OCI-LY1 (cell line): ENCODE data around the gene CARD14.

ENCODE experiments used
- H2AFZ ChIP-seq: fragments of 200-600 bp; sonication (generic), shearing (Covaris generic); 2 replicates; pipeline ENCODE4 v1.6.0; 2014; ENCODE audit warnings: antibody characterized with exemption, mild to moderate bottlenecking, low read length
- H3F3A ChIP-seq: fragments of 200-600 bp; sonication (generic), shearing (Covaris generic); 2 replicates; pipeline ENCODE4 v1.6.0; 2014; ENCODE audit warnings: mild to moderate bottlenecking, antibody characterized with exemption, low read length, moderate library complexity; ENCODE audit not compliant: insufficient read depth
- H3K27ac ChIP-seq: fragments of 200-600 bp; sonication (generic); 2 replicates; pipeline ENCODE4 v1.5.1; 2014; ENCODE audit warnings: low read length, mixed run types, mild to moderate bottlenecking, low read depth; ENCODE audit not compliant: poor library complexity, severe bottlenecking
- H3K27me3 ChIP-seq: fragments of 200-600 bp; sonication (generic); 2 replicates; pipeline ENCODE4 v1.6.0; 2014; ENCODE audit warnings: antibody characterized with exemption, mild to moderate bottlenecking, low read length, moderate library complexity; ENCODE audit not compliant: insufficient read depth
- H3K36me3 ChIP-seq: fragments of 200-600 bp; sonication (generic); 2 replicates; pipeline ENCODE4 v1.6.1; 2014; ENCODE audit warnings: mild to moderate bottlenecking, antibody characterized with exemption, low read length, moderate library complexity, mixed read lengths; ENCODE audit not compliant: insufficient read depth
- H3K4me1 ChIP-seq: fragments of 200-600 bp; sonication (generic); 2 replicates; pipeline ENCODE4 v1.5.1; 2014; ENCODE audit warnings: mild to moderate bottlenecking, low read length, moderate library complexity; ENCODE audit not compliant: insufficient read depth, severe bottlenecking
- H3K4me2 ChIP-seq: fragments of 200-600 bp; sonication (generic), shearing (Covaris generic); 2 replicates; pipeline ENCODE4 v1.6.1; 2014; ENCODE audit warnings: low read length
- H3K4me3 ChIP-seq: fragments of 200-600 bp; sonication (generic); 2 replicates; pipeline ENCODE4 v1.5.1; 2014; ENCODE audit warnings: low read length, low read depth, mild to moderate bottlenecking, mixed read lengths; ENCODE audit not compliant: poor library complexity, severe bottlenecking
- H3K79me2 ChIP-seq: fragments of 200-600 bp; shearing (Covaris generic); 2 replicates; pipeline ENCODE4 v1.6.1; 2016; ENCODE audit warnings: mixed run types, low read length, mixed read lengths; ENCODE audit not compliant: insufficient read depth
- H3K9ac ChIP-seq: fragments of 200-600 bp; sonication (generic), shearing (Covaris generic); 2 replicates; pipeline ENCODE4 v1.6.1; 2014; ENCODE audit warnings: mild to moderate bottlenecking, low read length, mixed read lengths
- H3K9me2 ChIP-seq: fragments of 200-600 bp; sonication (generic), shearing (Covaris generic); 2 replicates; pipeline ENCODE4 v1.6.1; 2014; ENCODE audit warnings: low read depth, mild to moderate bottlenecking, low read length, mixed read lengths
- H3K9me3 ChIP-seq: fragments of 200-600 bp; shearing (Covaris generic); 2 replicates; pipeline ENCODE4 v1.6.1; 2014; ENCODE audit warnings: low read length, mixed read lengths
- H4K20me1 ChIP-seq: fragments of 200-600 bp; sonication (generic), shearing (Covaris generic); 2 replicates; pipeline ENCODE4 v1.6.0; 2016; ENCODE audit warnings: mild to moderate bottlenecking, low read length; ENCODE audit not compliant: insufficient read depth
- EZH2 ChIP-seq: fragments of 200-600 bp; sonication (generic), shearing (Covaris generic); IDR thresholded peaks from 2 replicates; pipeline ENCODE4 v1.8.0; 2017; ENCODE audit warnings: borderline replicate concordance, mixed run types, mild to moderate bottlenecking, antibody characterized with exemption, low read length, moderate library complexity, mixed read lengths
- TF ChIP-seq, protein P1 (sequence below): fragments of 200-600 bp; sonication (generic), shearing (Covaris generic); IDR thresholded peaks from 2 replicates; pipeline ENCODE4 v1.5.1; 2017; ENCODE audit warnings: mild to moderate bottlenecking, antibody characterized with exemption, low read length, moderate library complexity, mixed read lengths

Gene CARD14

DNA sequence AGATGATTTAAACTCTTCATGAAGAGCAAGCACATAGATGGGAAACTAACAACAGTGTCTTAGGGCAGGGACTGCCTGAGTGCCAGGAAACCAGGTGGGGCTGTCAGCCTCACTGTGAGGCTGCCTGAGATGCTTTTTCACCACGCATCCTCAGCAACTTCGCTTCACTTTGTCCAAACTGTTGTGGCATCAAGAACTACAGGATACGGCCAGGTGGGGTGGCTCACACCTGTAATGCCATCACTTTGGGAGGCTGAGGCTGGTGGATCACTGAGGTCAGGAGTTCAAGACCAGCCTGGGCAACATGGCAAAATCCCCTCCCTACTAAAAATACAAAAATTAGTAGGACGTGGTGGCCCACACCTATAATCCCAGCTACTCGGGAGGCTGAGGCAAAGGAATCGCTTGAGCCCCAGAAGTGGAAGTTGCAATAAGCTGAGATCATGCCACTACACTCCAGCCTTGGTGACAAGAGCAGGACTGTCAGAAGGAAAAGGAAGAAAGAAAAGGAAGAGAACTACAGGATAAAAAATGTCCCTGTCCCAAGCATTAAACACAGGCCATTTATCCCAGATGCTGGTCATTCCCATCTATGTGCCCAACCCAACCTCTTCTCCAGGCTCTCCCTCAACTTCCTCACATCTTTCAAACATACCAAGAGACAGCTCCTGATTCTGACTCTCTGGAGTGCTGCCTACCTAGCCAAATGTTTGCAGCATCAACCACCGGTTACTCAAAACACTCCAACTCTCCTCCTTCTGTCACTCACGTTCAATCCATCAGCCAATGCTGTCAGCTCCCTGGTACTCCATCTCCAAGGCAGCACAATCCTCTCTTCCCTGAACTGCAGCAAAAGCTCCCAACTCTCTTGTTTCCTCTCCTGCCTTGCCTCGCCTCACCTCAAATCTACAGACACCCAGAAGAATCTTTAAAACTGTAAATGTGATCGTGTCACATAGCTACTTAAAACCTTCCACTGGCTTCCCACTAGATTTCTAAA is 24.5 kb upstream of the CARD14 start:
- H3K27me3 ChIP-seq = no peaks in the 10 kb centered on the region
- peaks cover 29% of the 10 kb centered on the region for H3K4me1 ChIP-seq
- peak overlapping the region; percentile 98 for H3K4me2 ChIP-seq
- H4K20me1 ChIP-seq = no peaks in the 10 kb centered on the region
- H3K27ac ChIP-seq = peak overlapping the region; percentile 15
- H3K4me3 ChIP-seq = peak overlapping the region; percentile 92
- peaks cover 27% of the 10 kb centered on the region for H3K79me2 ChIP-seq
- no peak overlapping the region for H2AFZ ChIP-seq
- peaks cover 52% of the 10 kb centered on the region for H3K36me3 ChIP-seq
- TF ChIP-seq, protein P1, sequence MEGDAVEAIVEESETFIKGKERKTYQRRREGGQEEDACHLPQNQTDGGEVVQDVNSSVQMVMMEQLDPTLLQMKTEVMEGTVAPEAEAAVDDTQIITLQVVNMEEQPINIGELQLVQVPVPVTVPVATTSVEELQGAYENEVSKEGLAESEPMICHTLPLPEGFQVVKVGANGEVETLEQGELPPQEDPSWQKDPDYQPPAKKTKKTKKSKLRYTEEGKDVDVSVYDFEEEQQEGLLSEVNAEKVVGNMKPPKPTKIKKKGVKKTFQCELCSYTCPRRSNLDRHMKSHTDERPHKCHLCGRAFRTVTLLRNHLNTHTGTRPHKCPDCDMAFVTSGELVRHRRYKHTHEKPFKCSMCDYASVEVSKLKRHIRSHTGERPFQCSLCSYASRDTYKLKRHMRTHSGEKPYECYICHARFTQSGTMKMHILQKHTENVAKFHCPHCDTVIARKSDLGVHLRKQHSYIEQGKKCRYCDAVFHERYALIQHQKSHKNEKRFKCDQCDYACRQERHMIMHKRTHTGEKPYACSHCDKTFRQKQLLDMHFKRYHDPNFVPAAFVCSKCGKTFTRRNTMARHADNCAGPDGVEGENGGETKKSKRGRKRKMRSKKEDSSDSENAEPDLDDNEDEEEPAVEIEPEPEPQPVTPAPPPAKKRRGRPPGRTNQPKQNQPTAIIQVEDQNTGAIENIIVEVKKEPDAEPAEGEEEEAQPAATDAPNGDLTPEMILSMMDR = no peak
- TF ChIP-seq EZH2 = no peak
- peaks cover 7% of the 10 kb centered on the region; the same call in 1 of the 2 replicates for H3F3A ChIP-seq
- H3K9me2 ChIP-seq = no peaks in the 10 kb centered on the region
- H3K9me3 ChIP-seq = no peaks in the 10 kb centered on the region
- H3K9ac ChIP-seq = peak overlapping the region; percentile 90

GRCh38 chr17:80146121-80147034 is 23.5 kb upstream of the CARD14 start:
- H3K4me1 ChIP-seq = peaks cover 36% of the 10 kb centered on the region
- peak overlapping the region; percentile 15 for H3K27ac ChIP-seq
- H3K36me3 ChIP-seq = peaks cover 42% of the 10 kb centered on the region
- H3K9me2 ChIP-seq = no peaks in the 10 kb centered on the region
- H3K9me3 ChIP-seq = no peaks in the 10 kb centered on the region
- H3F3A ChIP-seq = peaks cover 7% of the 10 kb centered on the region; the same call in 1 of the 2 replicates
- H3K27me3 ChIP-seq = no peaks in the 10 kb centered on the region
- peak overlapping the region; percentile 98 for H3K4me2 ChIP-seq
- H3K9ac ChIP-seq = peak overlapping the region; percentile 90
- peaks cover 27% of the 10 kb centered on the region for H3K79me2 ChIP-seq
- H3K4me3 ChIP-seq = peak overlapping the region; percentile 92
- no peak overlapping the region for H2AFZ ChIP-seq
- H4K20me1 ChIP-seq = no peaks in the 10 kb centered on the region
- TF ChIP-seq, protein P1 = 0 out of 2 replicates have a peak, but pooled peaks have one; percentile 16
- no peak for TF ChIP-seq EZH2

DNA sequence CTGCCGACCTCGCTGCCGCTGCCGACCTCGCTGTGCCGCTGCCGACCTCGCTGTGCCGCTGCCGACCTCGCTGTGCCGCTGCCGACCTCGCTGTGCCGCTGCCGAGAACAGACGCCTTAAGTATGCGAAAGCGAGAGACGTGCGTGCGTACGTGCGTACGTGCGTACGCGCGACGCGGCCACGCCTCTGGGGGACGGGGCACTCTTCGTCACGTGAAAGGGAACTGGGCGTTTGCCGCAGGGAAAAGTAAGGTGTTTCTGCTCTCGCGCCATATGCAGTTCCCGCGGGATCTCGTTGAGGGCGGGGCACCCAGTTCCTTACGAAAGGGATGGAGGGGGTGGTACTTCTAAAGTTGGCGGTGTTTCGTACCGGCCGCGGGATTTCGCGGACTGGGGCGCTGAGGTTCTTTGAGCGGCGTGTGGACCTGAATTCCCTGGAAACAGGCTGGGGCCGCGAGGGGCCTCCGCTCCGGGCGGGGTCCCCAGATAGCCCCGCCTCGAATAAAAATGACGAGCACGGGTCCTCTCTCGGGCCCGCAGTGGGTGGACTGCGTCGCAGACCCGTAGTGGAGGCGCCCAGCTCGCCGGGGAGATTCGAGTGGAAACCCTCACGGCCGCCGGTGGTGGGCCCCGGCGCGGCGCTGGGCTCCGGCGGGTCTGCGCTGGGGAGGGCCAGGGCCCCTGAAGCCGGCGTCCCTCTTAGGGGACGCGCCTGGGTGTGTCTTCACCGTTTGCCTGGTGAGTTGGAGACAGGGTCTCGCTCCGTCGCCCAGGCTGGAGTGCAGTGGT is 22.6 kb upstream of the CARD14 start, which contains the start of gene EIF4A3:
Gene EIF4A3, minus strand, starts transcription at position 94 of the 788 bp plus-strand sequence. CDS start 167 bp downstream, outside the sequence.
- peak within 1 kb of the TSS; percentile 64 for H3K27ac ChIP-seq
- TF ChIP-seq, protein P1 = no peak; the same call in 1 of the 2 replicates
- no peak for TF ChIP-seq EZH2
- no peaks in the 10 kb centered on the region for H3K9me2 ChIP-seq
- no peaks in the 10 kb centered on the region for H3K27me3 ChIP-seq
- H3K36me3 ChIP-seq = peaks cover 33% of the 10 kb centered on the region
- no peaks in the 10 kb centered on the region for H3K9me3 ChIP-seq
- H3K4me3 ChIP-seq = peak within 1 kb of the TSS; percentile 92
- H2AFZ ChIP-seq = no peak within 1 kb of the TSS
- peak within 1 kb of the TSS; percentile 90 for H3K9ac ChIP-seq
- H3K4me2 ChIP-seq = peak within 1 kb of the TSS; percentile 98
- H4K20me1 ChIP-seq = no peaks in the 10 kb centered on the region
- H3F3A ChIP-seq = peaks cover 8% of the 10 kb centered on the region; the same call in 1 of the 2 replicates
- H3K4me1 ChIP-seq = peaks cover 45% of the 10 kb centered on the region
- H3K79me2 ChIP-seq = peaks cover 27% of the 10 kb centered on the region
